Stimulated activated CD8-positive, alpha-beta memory T cell treated with anti-CD3 and anti-CD28 coated beads, Interleukin-7, amount 100 ng/mL, for 4 hours (primary cell): ENCODE data around the gene PNPLA7.
"Not testable (repeated sequence)": the region's sequence is repeated elsewhere in the genome, so short reads cannot be mapped to it uniquely, and the experiment has no call there.

ENCODE experiments used
- DNase-seq, 2 donors: peaks; one replicate each; pipeline ENCODE4 v3.0.0-alpha.2; 2020; ENCODE audit warnings: low read depth in 2 of 2

Gene PNPLA7

GRCh38 chr9:137451264-137452005 is 98.8 kb downstream of the PNPLA7 start:
- DNase-seq: not testable (repeated sequence)

GRCh38 chr9:137450539-137451222 is 99.5 kb downstream of the PNPLA7 start:
- peak; percentile 55 for DNase-seq

GRCh38 chr9:137449931-137450538 is 100.2 kb downstream of the PNPLA7 start:
- peak; percentile 67 to 74 for DNase-seq

GRCh38 chr9:137449081-137449844 is 100.9 kb downstream of the PNPLA7 start:
- DNase-seq: no peak

- no peak for DNase-seq
Measured at GRCh38 chr9:137448602-137448962, 101.6 kb downstream of the PNPLA7 start.

GRCh38 chr9:137447722-137448601 is 102.2 kb downstream of the PNPLA7 start:
- no peak for DNase-seq

GRCh38 chr9:137446851-137447471 is 103.2 kb downstream of the PNPLA7 start:
- DNase-seq: no peak

- DNase-seq: no peak
Measured at GRCh38 chr9:137445930-137446431, 104.2 kb downstream of the PNPLA7 start.

GRCh38 chr9:137445275-137445807 is 104.9 kb downstream of the PNPLA7 start:
- peak; percentile 73 to 81 for DNase-seq

- no peak for DNase-seq
Measured at GRCh38 chr9:137444106-137444790, 106.0 kb downstream of the PNPLA7 start.

GRCh38 chr9:137441935-137442321 is 108.3 kb downstream of the PNPLA7 start:
- DNase-seq: no peak

GRCh38 chr9:137441289-137441934 is 108.8 kb downstream of the PNPLA7 start, which contains the start of gene ENTPD8:
TSS of gene ENTPD8 (minus strand) at chr9:137441357. CDS start at chr9:137438285, 3,072 bp downstream.
- DNase-seq: no peak

GRCh38 chr9:137439158-137439714 is 111.0 kb downstream of the PNPLA7 start:
- DNase-seq: no peak

GRCh38 chr9:137438591-137439157 is 111.5 kb downstream of the PNPLA7 start:
- DNase-seq: no peak

GRCh38 chr9:137437691-137438590 is 112.3 kb downstream of the PNPLA7 start:
- DNase-seq: no peak

- DNase-seq: no peak
Measured at GRCh38 chr9:137436761-137437600, 113.2 kb downstream of the PNPLA7 start.
